ENCODE results near the gene LARGE1.

Gene LARGE1

GRCh38 chr22:33639588-33640254 is 280.6 kb downstream of the LARGE1 start:
- Mint-ChIP-seq H3K36me3 (ENCODE audit: low read depth) (no peaks in the 10 kb centered on the region), H3K27me3 (no peaks in the 10 kb centered on the region), H3K4me1 (ENCODE audit: low read depth) (no peaks in the 10 kb centered on the region), H3K9me3 (peaks cover 24% of the 10 kb centered on the region), H3K4me3 (no peak overlapping the region), H3K27ac (no peak overlapping the region)

GRCh38 chr22:33635766-33636165 is 284.5 kb downstream of the LARGE1 start:
- H3K9me3 Mint-ChIP-seq: peaks cover 19% of the 10 kb centered on the region
- H3K4me3 Mint-ChIP-seq: no peak overlapping the region
- no peaks in the 10 kb centered on the region for H3K27me3 Mint-ChIP-seq
- H3K36me3 Mint-ChIP-seq (ENCODE audit: low read depth): no peaks in the 10 kb centered on the region
- no peak overlapping the region for H3K27ac Mint-ChIP-seq
- no peaks in the 10 kb centered on the region for H3K4me1 Mint-ChIP-seq (ENCODE audit: low read depth)

- H3K9me3 Mint-ChIP-seq: peaks cover 19% of the 10 kb centered on the region
- no peak overlapping the region for H3K4me3 Mint-ChIP-seq
- no peaks in the 10 kb centered on the region for H3K36me3 Mint-ChIP-seq (ENCODE audit: low read depth)
- H3K27ac Mint-ChIP-seq: no peak overlapping the region
- no peaks in the 10 kb centered on the region for H3K4me1 Mint-ChIP-seq (ENCODE audit: low read depth)
- H3K27me3 Mint-ChIP-seq: no peaks in the 10 kb centered on the region
Measured at GRCh38 chr22:33631777-33632176, 288.5 kb downstream of the LARGE1 start.

GRCh38 chr22:33625959-33626358 is 294.3 kb downstream of the LARGE1 start:
- Mint-ChIP-seq H3K27me3 (no peaks in the 10 kb centered on the region), H3K9me3 (peaks cover 4% of the 10 kb centered on the region), H3K27ac (no peak overlapping the region), H3K36me3 (ENCODE audit: low read depth) (no peaks in the 10 kb centered on the region), H3K4me3 (no peak overlapping the region), H3K4me1 (ENCODE audit: low read depth) (no peaks in the 10 kb centered on the region)

GRCh38 chr22:33620085-33620484 is 300.2 kb downstream of the LARGE1 start:
- Mint-ChIP-seq H3K9me3 (peaks cover 4% of the 10 kb centered on the region), H3K27ac (no peak overlapping the region), H3K4me1 (ENCODE audit: low read depth) (no peaks in the 10 kb centered on the region), H3K36me3 (ENCODE audit: low read depth) (no peaks in the 10 kb centered on the region), H3K27me3 (no peaks in the 10 kb centered on the region), H3K4me3 (no peak overlapping the region)

- Mint-ChIP-seq H3K36me3 (ENCODE audit: low read depth) (no peaks in the 10 kb centered on the region), H3K9me3 (peaks cover 7% of the 10 kb centered on the region), H3K27me3 (no peaks in the 10 kb centered on the region), H3K27ac (no peak overlapping the region), H3K4me3 (no peak overlapping the region), H3K4me1 (ENCODE audit: low read depth) (no peaks in the 10 kb centered on the region)
Measured at GRCh38 chr22:33606504-33606903, 313.8 kb downstream of the LARGE1 start.

- Mint-ChIP-seq H3K36me3 (ENCODE audit: low read depth) (no peaks in the 10 kb centered on the region), H3K9me3 (peaks cover 7% of the 10 kb centered on the region), H3K4me1 (ENCODE audit: low read depth) (no peaks in the 10 kb centered on the region), H3K4me3 (no peak overlapping the region), H3K27me3 (no peaks in the 10 kb centered on the region), H3K27ac (no peak overlapping the region)
Measured at GRCh38 chr22:33605666-33606065, 314.6 kb downstream of the LARGE1 start.

GRCh38 chr22:33605221-33605620 is 315.1 kb downstream of the LARGE1 start:
- Mint-ChIP-seq H3K27me3 (no peaks in the 10 kb centered on the region), H3K4me1 (ENCODE audit: low read depth) (no peaks in the 10 kb centered on the region), H3K36me3 (ENCODE audit: low read depth) (no peaks in the 10 kb centered on the region), H3K4me3 (no peak overlapping the region), H3K27ac (no peak overlapping the region), H3K9me3 (peaks cover 7% of the 10 kb centered on the region)

- Mint-ChIP-seq H3K4me1 (ENCODE audit: low read depth) (no peaks in the 10 kb centered on the region), H3K9me3 (peaks cover 5% of the 10 kb centered on the region), H3K4me3 (no peak overlapping the region), H3K27me3 (no peaks in the 10 kb centered on the region), H3K36me3 (ENCODE audit: low read depth) (no peaks in the 10 kb centered on the region), H3K27ac (no peak overlapping the region)
Measured at GRCh38 chr22:33601062-33601461, 319.2 kb downstream of the LARGE1 start.

GRCh38 chr22:33600595-33600994 is 319.7 kb downstream of the LARGE1 start:
- Mint-ChIP-seq H3K27ac (no peak overlapping the region), H3K4me1 (ENCODE audit: low read depth) (no peaks in the 10 kb centered on the region), H3K36me3 (ENCODE audit: low read depth) (no peaks in the 10 kb centered on the region), H3K27me3 (no peaks in the 10 kb centered on the region), H3K4me3 (no peak overlapping the region), H3K9me3 (peaks cover 5% of the 10 kb centered on the region)

- Mint-ChIP-seq H3K4me3 (no peak overlapping the region), H3K9me3 (peaks cover 5% of the 10 kb centered on the region), H3K36me3 (ENCODE audit: low read depth) (no peaks in the 10 kb centered on the region), H3K4me1 (ENCODE audit: low read depth) (no peaks in the 10 kb centered on the region), H3K27ac (no peak overlapping the region), H3K27me3 (no peaks in the 10 kb centered on the region)
Measured at GRCh38 chr22:33600113-33600512, 320.2 kb downstream of the LARGE1 start.

- Mint-ChIP-seq H3K4me3 (no peak overlapping the region), H3K27me3 (no peaks in the 10 kb centered on the region), H3K4me1 (ENCODE audit: low read depth) (no peaks in the 10 kb centered on the region), H3K27ac (no peak overlapping the region), H3K9me3 (peaks cover 5% of the 10 kb centered on the region), H3K36me3 (ENCODE audit: low read depth) (no peaks in the 10 kb centered on the region)
Measured at GRCh38 chr22:33599596-33599995, 320.7 kb downstream of the LARGE1 start.

- no peaks in the 10 kb centered on the region for H3K4me1 Mint-ChIP-seq (ENCODE audit: low read depth)
- no peaks in the 10 kb centered on the region for H3K27me3 Mint-ChIP-seq
- H3K9me3 Mint-ChIP-seq: peaks cover 9% of the 10 kb centered on the region
- no peak overlapping the region for H3K4me3 Mint-ChIP-seq
- H3K27ac Mint-ChIP-seq: no peak overlapping the region
- H3K36me3 Mint-ChIP-seq (ENCODE audit: low read depth): peaks cover 3% of the 10 kb centered on the region
Measured at GRCh38 chr22:33598821-33599220, 321.5 kb downstream of the LARGE1 start.

- Mint-ChIP-seq H3K4me1 (ENCODE audit: low read depth) (no peaks in the 10 kb centered on the region), H3K36me3 (ENCODE audit: low read depth) (peaks cover 3% of the 10 kb centered on the region), H3K27me3 (no peaks in the 10 kb centered on the region), H3K9me3 (peaks cover 9% of the 10 kb centered on the region), H3K27ac (no peak overlapping the region), H3K4me3 (no peak overlapping the region)
Measured at GRCh38 chr22:33597274-33597985, 322.8 kb downstream of the LARGE1 start.

- Mint-ChIP-seq H3K27me3 (no peaks in the 10 kb centered on the region), H3K4me1 (ENCODE audit: low read depth) (no peaks in the 10 kb centered on the region), H3K27ac (no peak overlapping the region), H3K36me3 (ENCODE audit: low read depth) (peaks cover 3% of the 10 kb centered on the region), H3K9me3 (peaks cover 4% of the 10 kb centered on the region), H3K4me3 (no peak overlapping the region)
Measured at GRCh38 chr22:33593818-33594217, 326.5 kb downstream of the LARGE1 start.

GRCh38 chr22:33591946-33592345 is 328.3 kb downstream of the LARGE1 start:
- Mint-ChIP-seq H3K36me3 (ENCODE audit: low read depth) (peaks cover 3% of the 10 kb centered on the region), H3K27me3 (no peaks in the 10 kb centered on the region), H3K27ac (no peak overlapping the region), H3K9me3 (peaks cover 4% of the 10 kb centered on the region), H3K4me3 (no peak overlapping the region), H3K4me1 (ENCODE audit: low read depth) (no peaks in the 10 kb centered on the region)

All from stimulated activated naive CD8-positive, alpha-beta T cell treated with anti-CD3 and anti-CD28 coated beads, Interleukin-15, Interleukin-2, amounts not matched to agents 100 ng/mL and 50 ng/mL, for 24 hours (primary cell).